GM18873 (cell line): ENCODE results near the gene NUAK1.

Experiments used
- ATAC-seq: cut with Tn5 transposase; IDR thresholded peaks from one replicate; pipeline ENCODE4 v1.9.1; 2021; ENCODE audit warnings: mild to moderate bottlenecking, moderate library complexity, moderate number of reproducible peaks; ENCODE audit not compliant: unreplicated experiment, low FRiP score

NUAK1 gene

DNA sequence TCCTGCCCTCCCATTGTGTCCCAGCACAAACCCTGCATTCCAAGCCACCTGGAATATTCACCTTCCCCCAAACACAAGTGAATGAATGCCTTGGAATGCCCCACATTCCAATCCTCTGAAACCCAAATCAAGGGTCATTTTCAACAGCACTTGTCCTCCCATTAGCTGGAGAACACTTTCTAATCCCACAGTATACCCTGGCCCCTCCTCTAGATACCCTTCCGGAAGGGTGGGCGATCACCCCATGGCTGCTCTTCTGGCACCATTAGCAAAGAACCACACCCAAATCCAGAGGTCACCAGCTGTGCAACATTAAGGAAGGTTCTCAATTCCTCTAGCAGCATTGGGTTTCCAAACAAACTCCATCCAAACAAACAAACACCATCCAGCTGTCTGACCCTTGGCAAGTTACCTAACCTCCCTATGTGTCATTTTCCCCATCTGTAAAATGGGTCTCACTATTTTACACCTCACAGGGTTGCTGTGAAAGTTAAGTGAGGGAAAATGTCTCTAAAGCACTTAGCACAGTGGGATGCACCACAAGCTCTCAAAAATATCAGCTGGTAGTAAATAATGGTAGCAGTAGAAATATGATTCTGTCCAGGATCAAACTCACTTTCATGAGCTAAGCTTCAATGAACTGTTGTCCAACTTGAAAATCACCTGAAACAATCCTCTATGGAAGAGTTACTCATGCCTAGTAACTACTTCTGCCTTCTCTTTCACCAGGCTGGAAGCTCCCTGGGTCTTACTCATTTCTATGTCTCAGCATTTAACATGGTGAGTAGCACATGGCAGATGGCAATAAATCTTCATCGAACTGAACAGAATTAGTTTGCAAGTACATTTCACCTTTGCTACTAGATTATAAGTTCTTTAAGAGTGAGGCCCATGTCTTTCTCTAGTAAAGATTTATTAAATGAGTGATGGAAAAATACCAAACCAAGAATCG is 5.3 kb downstream of the NUAK1 start:
- ATAC-seq: no peak

DNA sequence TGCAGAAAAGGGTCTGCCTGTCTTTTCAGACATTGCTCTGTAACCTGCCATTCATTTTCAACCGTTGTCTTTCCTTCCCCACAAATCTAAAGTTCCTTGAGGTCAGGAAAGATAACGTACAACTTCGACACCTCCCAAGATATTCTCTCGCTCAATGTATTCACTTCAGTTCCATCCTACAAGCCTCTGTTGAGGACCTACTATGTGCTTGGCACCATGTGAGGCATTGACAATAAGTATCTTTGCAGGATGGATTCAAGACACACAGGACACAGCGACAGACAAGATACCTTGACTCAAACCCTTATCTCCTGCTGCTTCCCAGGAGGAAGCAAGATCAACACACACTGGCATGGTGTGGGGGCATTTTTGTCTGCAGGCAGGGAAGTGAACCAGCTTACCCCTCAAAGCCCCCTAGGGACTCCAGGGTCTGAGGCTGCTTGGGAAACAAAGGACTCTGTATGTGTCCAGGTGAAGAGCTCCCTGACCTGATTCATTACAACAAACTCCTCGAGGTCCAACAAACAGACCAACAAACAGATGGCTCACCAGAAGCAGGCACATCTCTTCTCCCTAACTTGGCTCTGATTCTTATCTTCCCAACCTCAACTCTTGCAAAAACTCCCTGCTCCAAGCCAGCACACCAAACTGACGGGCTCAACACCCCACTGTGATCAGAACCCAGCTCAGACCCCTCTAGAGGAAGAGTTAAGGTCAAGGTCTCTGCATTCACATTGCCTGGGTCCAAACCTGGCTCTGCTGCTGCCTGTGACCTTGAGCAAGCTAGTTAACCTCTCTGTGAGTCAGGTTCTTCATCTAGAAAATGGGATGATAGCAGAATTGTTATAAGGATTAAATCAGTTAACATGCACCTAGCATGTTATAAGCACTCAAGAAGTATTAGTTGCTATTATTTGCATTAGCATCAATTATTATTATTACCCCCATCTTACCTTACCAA is 6.3 kb downstream of the NUAK1 start:
- ATAC-seq: no peak

DNA sequence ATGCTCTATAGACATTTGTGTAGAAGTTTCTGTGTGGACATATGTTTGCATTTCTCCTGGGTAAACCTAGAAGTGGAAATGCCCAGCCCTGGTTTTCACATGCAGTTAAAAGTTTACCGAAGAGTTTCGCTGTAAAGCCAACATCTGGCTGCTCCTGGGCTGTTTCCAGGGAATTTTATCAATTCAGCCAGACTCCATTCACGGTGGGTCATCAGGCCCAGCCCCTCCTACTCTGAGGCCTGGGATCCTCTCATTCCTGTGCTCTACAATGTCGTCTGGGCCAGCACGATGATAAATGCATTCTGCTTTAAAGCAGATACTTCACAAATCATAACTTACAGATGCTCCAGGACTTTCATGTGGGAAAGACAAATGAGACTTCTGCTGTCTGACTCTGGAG is 7.1 kb downstream of the NUAK1 start:
- ATAC-seq: no peak

DNA sequence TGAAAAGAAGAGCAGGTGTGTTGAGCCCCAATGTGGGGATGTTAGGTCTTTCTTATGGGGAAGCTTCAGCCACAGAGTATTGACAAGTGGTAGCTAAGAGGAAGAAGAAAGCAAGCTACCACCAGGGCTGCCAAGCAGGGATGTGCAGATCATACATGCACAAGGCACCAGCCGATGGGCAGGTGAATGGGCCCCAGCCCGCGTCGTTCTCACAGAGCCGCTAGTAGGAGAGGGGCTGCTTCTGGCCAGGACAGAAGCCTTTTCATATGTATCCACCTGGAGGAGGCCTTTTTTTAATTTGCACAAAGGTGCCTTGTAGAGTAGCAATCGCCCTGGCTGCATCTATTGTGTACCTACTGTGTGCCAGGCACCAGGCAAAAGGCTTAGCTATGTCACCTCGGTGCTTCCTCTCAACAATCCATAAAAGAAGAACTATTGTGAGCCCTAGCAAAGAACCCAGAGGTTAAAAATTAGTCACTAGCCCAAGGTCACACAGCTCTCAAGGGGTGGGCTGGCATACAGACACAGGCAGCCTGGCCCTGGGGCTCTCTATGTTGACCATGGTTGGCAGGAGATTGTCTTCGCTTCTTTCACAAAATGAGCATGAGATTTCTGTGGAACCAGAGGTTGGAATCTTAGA is 8.2 kb downstream of the NUAK1 start:
- no peak for ATAC-seq

DNA sequence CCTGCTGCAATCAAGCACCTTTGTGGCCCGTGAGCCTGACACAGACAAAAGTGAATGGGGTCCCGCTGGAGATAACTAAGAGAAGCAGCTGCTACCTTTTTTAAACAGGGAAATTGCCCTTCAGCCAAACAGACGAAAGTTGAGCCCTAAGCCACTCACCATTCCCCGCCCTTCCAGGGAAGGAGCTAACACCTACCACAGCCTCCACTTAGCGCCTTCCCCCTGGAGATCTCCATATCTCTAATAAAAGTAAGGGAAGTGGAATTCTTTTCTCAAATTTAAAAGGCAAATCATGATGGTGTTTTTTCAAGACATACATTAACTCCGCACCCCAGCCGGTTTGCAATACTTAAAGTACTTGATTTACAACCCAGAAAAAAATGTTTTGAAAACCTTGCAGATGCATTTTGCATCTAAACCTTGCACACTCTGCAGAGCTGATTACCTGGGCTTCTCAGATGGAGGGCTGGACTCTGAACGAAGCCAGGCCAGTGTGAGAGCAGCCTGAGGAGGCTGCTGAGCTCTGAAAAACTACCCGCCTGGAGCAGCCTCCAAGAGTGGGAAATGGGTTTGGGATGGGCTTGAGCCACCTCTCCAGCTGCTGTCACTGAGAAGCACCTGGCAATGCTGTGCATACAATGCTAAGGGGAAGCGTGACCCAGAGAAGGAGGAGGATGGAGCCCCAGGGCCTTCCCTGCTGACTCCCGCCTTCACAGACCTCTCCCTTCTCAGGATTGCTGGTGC is 10.0 kb downstream of the NUAK1 start:
- ATAC-seq: no peak

DNA sequence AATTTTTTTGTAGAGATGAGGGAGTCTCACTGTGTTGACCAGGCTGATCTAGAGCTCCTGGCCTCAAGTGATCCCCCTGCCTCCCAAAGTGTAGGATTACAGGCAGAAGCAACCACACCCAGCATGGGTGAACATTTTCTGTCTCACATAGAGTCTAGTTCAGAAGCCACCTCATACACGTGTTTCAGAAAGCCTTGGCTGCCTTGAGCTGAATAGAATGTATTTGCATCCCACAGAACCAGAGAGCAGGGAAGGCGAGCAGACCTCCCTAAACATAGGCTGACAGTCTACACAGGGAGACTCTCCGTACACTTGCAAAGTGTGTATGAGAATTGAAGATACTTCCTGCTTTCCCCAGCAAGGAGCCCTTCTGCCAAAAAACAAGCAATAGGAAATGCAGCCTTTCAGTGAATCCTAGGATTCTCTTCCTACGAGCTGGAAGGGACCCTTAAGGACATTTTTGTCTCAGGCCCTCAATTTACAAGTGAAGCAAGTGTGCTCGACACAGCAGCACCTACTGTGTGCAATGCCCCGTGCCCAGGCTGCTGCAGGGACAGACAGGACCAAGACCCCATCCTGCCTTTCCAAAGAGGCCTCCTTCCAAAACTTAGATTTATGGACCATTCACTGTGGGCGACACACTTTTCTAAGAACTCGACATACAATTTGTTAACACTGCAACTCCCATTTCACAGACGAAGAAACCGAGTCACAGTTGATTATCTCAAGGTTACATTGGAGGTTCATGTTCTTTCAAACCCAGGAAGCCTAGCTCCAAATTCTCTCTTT is 11.2 kb downstream of the NUAK1 start:
- no peak for ATAC-seq

DNA sequence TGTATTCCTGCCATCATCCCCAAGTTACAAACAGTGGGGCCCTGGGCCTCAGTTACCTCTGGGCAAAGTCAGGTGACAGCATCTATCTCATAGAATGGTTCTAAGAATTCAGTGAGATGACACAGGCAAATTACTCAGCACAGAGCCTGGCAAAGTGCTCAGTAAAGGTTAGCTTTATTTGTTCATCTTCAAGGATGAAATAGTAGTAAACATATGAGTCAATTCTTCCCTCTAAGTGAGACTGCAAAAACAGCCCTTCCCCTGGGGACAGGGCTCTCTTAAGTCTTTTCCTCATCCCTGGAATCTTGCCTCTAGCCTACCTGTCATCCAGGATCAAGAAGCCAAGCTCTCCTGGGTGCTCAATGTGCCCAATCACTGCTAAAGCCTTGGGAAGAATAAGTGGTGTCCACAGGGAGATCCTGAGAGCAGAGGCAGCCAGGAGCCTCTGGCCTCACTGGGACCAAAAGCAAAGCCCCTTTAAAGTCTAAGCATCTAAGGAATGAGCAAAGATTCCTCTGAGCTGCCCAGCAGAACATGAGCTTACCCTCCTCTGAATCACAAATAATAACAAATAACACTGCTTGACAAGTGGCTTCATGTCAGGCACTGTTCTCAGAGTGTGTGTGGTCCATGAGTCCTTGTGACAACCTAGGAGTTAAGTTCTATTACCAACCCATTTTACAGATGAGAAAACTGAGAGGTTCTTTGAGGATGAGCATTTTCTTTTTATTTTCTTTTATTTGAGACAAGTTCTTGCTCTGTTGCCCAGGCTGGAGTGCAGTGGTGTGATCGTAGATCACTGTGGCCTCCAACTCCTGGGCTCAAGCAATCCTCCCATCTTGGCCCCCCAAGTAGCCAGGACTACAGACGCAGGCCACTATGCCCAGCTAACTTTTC is 12.1 kb downstream of the NUAK1 start:
- ATAC-seq: no peak

DNA sequence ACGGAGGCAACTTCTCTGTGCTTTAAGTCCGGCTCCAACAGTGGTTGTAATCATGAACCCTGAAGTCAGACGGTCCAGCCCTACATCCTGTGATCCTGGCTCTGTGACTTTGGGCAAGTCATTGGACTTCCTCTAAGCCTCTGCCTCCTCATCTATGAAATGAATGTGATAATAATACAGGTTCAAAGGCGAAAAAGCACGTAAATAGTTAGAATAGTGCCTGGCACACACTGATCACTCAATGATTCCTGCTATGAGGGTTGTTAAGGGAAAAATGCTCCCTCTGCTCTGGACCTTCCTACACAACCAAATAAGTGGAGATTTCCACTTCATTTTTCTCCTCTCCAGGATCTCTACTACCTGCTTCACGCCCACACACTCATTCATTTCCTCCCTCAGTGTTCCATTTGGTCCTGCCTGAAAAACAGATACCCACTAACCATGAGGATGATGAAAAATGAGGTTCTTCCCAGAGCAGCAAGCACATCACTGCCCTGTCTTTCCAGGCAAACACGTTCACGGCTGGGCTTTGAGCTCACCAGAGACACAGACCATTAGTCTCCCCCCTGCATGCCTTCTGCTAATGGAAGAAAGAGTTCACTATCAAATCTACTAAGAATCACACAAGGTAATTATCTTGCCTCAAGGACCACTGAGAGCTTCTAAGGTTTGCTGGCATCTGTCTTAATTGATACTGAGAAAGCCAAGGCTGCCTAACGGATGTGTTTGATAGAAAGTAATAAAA is 13.2 kb downstream of the NUAK1 start:
- no peak for ATAC-seq

DNA sequence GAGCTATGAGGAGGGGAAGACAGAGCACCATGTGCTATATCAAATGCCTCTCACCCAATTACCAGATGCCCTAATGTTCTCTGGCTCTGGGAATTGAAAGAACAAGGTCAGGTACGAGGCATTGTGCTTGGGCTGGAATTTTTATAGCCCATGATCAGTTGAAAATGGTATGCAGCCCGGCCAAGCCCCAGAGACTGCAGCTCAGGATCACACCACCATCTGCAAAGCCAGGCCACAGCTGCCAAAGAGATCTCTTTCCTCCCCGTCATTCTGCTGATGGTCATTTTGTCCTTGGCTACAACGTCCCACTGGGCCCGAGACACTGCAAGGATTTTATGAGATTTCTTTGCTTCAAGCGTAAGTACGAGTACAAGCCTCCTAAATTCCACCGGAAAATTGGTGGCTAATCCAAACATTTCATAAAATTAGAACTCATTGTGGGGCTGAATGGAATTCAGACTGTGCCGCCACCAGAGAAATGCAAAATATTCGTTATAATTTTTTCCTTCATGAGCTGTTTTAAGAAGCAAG is 15.1 kb downstream of the NUAK1 start:
- no peak for ATAC-seq

DNA sequence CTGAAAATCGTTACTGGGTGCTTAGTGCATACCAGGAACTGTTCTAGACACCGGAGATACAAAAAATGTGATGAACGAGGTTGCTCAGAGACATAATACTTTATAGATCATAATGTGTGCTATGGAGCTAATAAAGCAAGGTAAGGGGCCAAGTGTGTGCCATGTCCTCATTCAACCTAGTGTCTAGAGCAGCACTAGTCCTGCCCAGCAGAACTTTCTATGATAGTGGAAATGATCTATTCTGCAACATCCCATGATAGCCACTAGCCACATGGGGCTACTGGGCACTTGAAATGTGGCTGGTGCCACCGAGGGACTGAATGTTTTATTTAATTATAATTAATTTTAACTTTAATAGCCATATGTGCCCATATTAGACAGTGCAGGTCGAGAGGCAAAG is 15.6 kb downstream of the NUAK1 start:
- ATAC-seq: no peak

DNA sequence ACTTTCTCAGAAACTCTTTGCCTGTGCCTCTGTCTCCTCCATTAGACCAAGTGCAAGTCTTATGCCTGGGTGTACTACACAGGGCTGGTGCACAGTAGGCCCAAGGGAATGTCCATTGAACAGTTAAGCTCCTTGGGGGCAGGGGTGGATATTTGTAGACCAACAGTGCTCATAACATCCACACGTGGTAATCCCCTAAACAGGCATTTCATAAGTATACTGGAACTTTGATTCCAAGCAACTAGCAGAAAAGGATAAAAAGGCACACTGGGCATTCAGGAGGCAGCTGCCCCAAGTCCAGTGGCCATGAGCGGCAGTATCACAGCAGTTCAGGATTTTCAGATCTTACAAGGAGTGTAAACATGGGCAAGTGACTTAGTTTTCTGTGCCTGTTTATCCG is 16.8 kb downstream of the NUAK1 start:
- no peak for ATAC-seq

DNA sequence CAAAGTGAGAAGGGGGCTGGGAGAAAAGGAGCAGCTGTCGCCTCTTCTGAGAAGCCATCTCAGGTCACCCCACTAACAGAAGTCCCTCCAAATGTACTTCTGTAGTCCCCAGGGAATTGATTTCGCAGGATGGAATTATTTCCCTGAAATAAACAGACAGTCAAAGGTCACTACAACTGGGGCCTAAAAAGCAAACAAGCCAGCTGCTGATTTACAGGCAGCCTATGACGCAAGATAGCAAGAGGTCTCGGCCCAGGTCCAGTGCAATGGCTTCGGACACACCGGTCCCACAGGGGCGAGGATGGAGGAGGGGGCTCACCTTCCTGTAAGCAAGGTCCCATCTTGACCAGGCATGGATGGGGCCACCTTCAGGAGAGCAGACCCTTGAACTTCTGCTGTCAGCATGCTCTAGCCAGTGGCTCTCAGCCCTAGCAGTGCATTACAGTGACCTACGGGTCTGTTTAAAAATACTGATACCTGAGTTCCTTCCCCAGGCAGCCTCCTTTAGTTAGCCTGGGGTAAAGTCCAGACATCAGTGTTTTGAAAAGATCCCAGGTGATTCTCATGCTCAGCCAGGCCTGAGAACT is 18.1 kb downstream of the NUAK1 start:
- no peak for ATAC-seq

DNA sequence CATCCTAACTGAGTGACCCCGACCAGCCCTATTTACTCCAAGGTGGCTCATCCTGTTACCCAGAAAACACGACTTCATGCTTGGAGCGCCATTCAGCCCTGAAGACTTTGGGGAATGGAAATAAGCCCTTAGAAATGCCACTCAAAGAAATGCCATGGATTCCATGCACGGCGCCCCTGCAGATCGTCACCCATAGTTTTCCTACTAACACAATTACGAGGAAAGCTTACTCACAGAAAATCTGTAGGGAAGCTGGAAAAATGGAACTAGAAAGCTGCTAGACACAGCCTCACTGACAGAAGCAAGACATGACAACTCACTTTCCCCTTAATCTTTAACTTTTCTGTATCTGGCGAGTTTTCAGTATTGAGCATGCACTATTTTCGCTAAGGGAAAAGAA is 19.5 kb downstream of the NUAK1 start:
- ATAC-seq: no peak

DNA sequence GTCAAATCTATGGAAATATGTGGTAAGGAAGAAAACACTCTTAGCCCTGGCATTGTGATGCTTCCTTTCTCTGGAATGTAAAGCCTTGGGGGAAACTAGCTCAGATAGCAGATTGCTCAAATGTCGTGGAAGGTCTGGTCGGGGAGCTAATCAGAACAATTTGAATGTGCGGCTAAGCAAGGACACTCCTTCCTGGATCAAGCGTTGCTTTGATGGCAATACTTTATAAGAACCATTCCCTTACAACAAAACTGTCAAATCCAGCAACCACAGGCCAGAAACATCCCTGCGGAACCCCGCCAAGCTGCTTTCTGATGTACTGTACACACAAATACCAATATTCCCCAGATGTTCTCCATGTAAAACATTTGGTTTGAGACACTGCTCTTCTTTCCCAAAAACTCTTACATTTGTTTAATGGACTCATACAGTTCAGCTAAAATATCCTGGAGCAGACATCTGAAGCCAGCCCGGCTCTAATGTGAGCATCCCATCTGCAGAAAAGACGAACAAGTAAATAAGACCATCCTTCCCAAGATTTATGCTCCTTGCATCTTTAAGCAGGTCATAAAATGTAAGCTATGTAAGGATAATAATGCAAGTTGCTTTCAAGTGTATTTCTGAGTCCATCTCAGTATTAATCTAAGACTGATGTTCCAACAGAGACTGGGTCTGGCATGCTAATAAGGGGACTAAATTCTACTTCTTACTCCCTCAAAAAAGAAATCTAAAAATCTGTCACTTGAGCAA is 20.2 kb downstream of the NUAK1 start:
- no peak for ATAC-seq

DNA sequence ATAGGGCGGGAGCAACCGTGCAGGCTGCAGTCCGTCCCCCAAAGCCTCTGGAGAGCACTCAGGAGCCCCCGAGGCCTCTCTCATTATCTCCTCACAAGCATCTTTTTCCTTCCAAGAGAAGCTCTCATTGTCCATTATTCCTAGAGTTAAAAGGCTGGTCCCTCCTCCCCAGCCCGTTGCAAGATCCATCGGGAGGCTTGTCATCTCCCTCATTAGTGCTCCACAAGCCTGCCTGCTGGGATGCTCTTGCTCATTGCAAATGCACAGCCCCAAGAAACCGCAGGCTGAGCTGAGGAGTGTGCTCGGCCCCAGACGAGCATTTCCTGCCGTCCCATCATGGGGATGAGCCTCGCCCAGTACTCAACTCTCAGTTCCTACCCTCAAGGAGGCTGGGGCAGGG is 23.3 kb downstream of the NUAK1 start:
- no peak for ATAC-seq

DNA sequence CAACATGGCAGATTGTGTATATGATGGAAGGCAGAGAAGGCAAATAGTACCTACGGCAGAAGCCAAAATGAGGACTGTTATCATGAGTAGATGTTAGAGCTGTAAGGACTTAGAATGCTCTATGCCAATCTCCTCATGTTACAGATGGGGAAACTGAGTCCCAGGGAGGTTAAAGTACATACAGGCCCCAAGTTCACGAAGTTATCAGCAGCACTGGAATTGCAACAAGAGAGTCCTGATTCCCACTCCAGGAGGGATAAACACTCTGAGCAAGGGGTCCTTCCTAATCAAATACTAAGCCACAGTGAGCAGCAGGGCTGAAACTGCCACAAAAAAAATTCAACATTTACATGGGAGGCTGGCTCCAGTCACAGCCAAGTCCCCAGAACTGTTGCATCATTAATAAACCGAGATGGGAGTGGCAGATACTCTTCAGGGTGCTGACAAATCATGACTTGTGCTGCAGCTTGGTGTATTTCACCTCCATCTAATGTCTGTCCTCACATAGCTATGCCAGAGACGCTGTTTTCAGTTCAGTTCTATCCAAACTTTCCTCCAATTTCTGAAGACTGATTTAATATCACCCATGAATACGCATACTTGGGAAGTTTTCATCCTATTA is 24.2 kb downstream of the NUAK1 start:
- ATAC-seq: no peak
